Measurements from ENCODE around the gene FMNL3. TPM values are rescaled to one million over a fixed set of nuclear protein-coding genes. Genes with fewer than 3 reads are reported as not detected.

Gene FMNL3
- total RNA-seq, 2 experiments from 2014 or later, result 20.0 to 20.7 TPM

- CTCF ChIA-PET, result interaction anchor here (1.1 to 17.1 kb wide), 14 partner anchors 18 to 130 kb away, joined by 3 to 450 read pairs (median 4); no protein-coding TSS in a partner anchor
- H3K4me3 Mint-ChIP-seq, result no peak overlapping the region
- H3K27me3 Mint-ChIP-seq (ENCODE audit: low read depth), result peaks cover 2% of the 10 kb centered on the region
- H3K4me1 Mint-ChIP-seq (ENCODE audit: low read depth), result peaks cover 29% of the 10 kb centered on the region
- no peak overlapping the region for H3K27ac Mint-ChIP-seq
- H3K36me3 Mint-ChIP-seq (ENCODE audit: low read depth), result no peaks in the 10 kb centered on the region
- no peak for DNase-seq
- H3K9me3 Mint-ChIP-seq, result no peaks in the 10 kb centered on the region
- intact Hi-C loops (cut with micrococcal nuclease), result loop anchor here (5.0 kb wide), 1 partner anchor 142 kb away; the partner anchor contains the start of gene MCRS1
These were observed 1.6 kb upstream of the FMNL3 start for GRCh38 chr12:49708851-49709250.

- H3K4me3 Mint-ChIP-seq, result peak overlapping the region; percentile 59
- intact Hi-C loops (cut with micrococcal nuclease), result loop anchor here (1.0 to 5.0 kb wide), 9 partner anchors 34 to 154 kb away; partner anchors contain the start of genes MCRS1 and TMBIM6
- CTCF ChIA-PET, result interaction anchor here (0.8 to 17.1 kb wide), 16 partner anchors 17 to 131 kb away, joined by 3 to 450 read pairs (median 5); partner anchors contain the start of gene TMBIM6
- peaks cover 40% of the 10 kb centered on the region for H3K4me1 Mint-ChIP-seq (ENCODE audit: low read depth)
- peaks cover 2% of the 10 kb centered on the region for H3K27me3 Mint-ChIP-seq (ENCODE audit: low read depth)
- DNase-seq, result no peak
- H3K36me3 Mint-ChIP-seq (ENCODE audit: low read depth), result no peaks in the 10 kb centered on the region
- peak overlapping the region; percentile 75 for H3K27ac Mint-ChIP-seq
- no peaks in the 10 kb centered on the region for H3K9me3 Mint-ChIP-seq
These were observed 575 bp upstream of the FMNL3 start for GRCh38 chr12:49707812-49708147.

- Mint-ChIP-seq H3K27me3 (ENCODE audit: low read depth) (no peaks in the 10 kb centered on the region), H3K27ac (peak overlapping the region; percentile 85), H3K36me3 (ENCODE audit: low read depth) (no peaks in the 10 kb centered on the region), H3K4me3 (peak overlapping the region; percentile 89), H3K9me3 (no peaks in the 10 kb centered on the region), H3K4me1 (ENCODE audit: low read depth) (peaks cover 50% of the 10 kb centered on the region)
- CTCF ChIA-PET, result interaction anchor here (0.9 to 17.1 kb wide), 11 partner anchors 15 to 83 kb away, joined by 3 to 450 read pairs (median 7); partner anchors contain the start of genes PRPF40B and TMBIM6
- intact Hi-C loops (cut with micrococcal nuclease), result loop anchor here (1.0 to 5.0 kb wide), 9 partner anchors 35 to 153 kb away; partner anchors contain the start of genes MCRS1 and TMBIM6
- peak; percentile 26 for DNase-seq
These were observed 666 bp downstream of the FMNL3 start for GRCh38 chr12:49706351-49707127.

GRCh38 chr12:49705479-49706134, 1.6 kb downstream of the FMNL3 start:
- Mint-ChIP-seq H3K27ac (peak overlapping the region; percentile 85), H3K36me3 (ENCODE audit: low read depth) (no peaks in the 10 kb centered on the region), H3K4me3 (peak overlapping the region; percentile 89), H3K9me3 (no peaks in the 10 kb centered on the region), H3K4me1 (ENCODE audit: low read depth) (peaks cover 50% of the 10 kb centered on the region), H3K27me3 (ENCODE audit: low read depth) (no peaks in the 10 kb centered on the region)
- peak; percentile 49 for DNase-seq
- CTCF ChIA-PET, result interaction anchor here (0.9 to 17.1 kb wide), 14 partner anchors 14 to 84 kb away, joined by 3 to 450 read pairs (median 6); no protein-coding TSS in a partner anchor
- intact Hi-C loops (cut with micrococcal nuclease), result loop anchor here (5.0 kb wide), 1 partner anchor 138 kb away; the partner anchor contains the start of gene MCRS1

- intact Hi-C loops (cut with micrococcal nuclease), result loop anchor here (1.0 to 5.0 kb wide), 3 partner anchors 32 to 336 kb away; partner anchors contain the start of gene SPATS2
- no peaks in the 10 kb centered on the region for H3K9me3 Mint-ChIP-seq
- peaks cover 60% of the 10 kb centered on the region for H3K4me1 Mint-ChIP-seq (ENCODE audit: low read depth)
- no peaks in the 10 kb centered on the region for H3K36me3 Mint-ChIP-seq (ENCODE audit: low read depth)
- CTCF ChIA-PET, result interaction anchor here (0.7 to 17.1 kb wide), 17 partner anchors 11 to 82 kb away, joined by 3 to 450 read pairs (median 5); partner anchors contain the start of gene TMBIM6
- DNase-seq, result peak; percentile 81
- H3K4me3 Mint-ChIP-seq, result peak overlapping the region; percentile 28
- H3K27me3 Mint-ChIP-seq (ENCODE audit: low read depth), result no peaks in the 10 kb centered on the region
- H3K27ac Mint-ChIP-seq, result peak overlapping the region; percentile 74
These were observed 3.5 kb downstream of the FMNL3 start for GRCh38 chr12:49703647-49704137.

GRCh38 chr12:49702676-49703215, 4.5 kb downstream of the FMNL3 start:
- no peaks in the 10 kb centered on the region for H3K27me3 Mint-ChIP-seq (ENCODE audit: low read depth)
- peaks cover 66% of the 10 kb centered on the region for H3K4me1 Mint-ChIP-seq (ENCODE audit: low read depth)
- no peak for DNase-seq
- no peak overlapping the region for H3K27ac Mint-ChIP-seq
- CTCF ChIA-PET, result interaction anchor here (0.9 to 17.1 kb wide), 9 partner anchors 10 to 75 kb away, joined by 3 to 450 read pairs (median 15); partner anchors contain the start of gene TMBIM6
- no peaks in the 10 kb centered on the region for H3K9me3 Mint-ChIP-seq
- intact Hi-C loops (cut with micrococcal nuclease), result loop anchor here (1.0 to 5.0 kb wide), 3 partner anchors 31 to 335 kb away; partner anchors contain the start of gene SPATS2
- H3K36me3 Mint-ChIP-seq (ENCODE audit: low read depth), result no peaks in the 10 kb centered on the region
- H3K4me3 Mint-ChIP-seq, result no peak overlapping the region

- Mint-ChIP-seq H3K4me3 (no peak overlapping the region), H3K36me3 (ENCODE audit: low read depth) (no peaks in the 10 kb centered on the region), H3K27me3 (ENCODE audit: low read depth) (no peaks in the 10 kb centered on the region), H3K9me3 (no peaks in the 10 kb centered on the region), H3K4me1 (ENCODE audit: low read depth) (peaks cover 69% of the 10 kb centered on the region), H3K27ac (no peak overlapping the region)
- DNase-seq, result no peak
- CTCF ChIA-PET, result interaction anchor here (1.0 to 17.1 kb wide), 3 partner anchors 27 to 60 kb away, joined by 3 to 450 read pairs (median 54); no protein-coding TSS in a partner anchor
- intact Hi-C loops (cut with micrococcal nuclease), result loop anchor here (5.0 kb wide), 1 partner anchor 335 kb away; the partner anchor contains the start of gene SPATS2
These were observed 5.2 kb downstream of the FMNL3 start for GRCh38 chr12:49702009-49702408.

- Mint-ChIP-seq H3K36me3 (ENCODE audit: low read depth) (no peaks in the 10 kb centered on the region), H3K9me3 (no peaks in the 10 kb centered on the region), H3K4me1 (ENCODE audit: low read depth) (peaks cover 54% of the 10 kb centered on the region), H3K4me3 (peak overlapping the region; percentile 63), H3K27me3 (ENCODE audit: low read depth) (no peaks in the 10 kb centered on the region), H3K27ac (peak overlapping the region; percentile 87)
- peak; percentile 68 for DNase-seq
- intact Hi-C loops (cut with micrococcal nuclease), result loop anchor here (1.0 kb wide), 3 partner anchors 10 to 36 kb away; no protein-coding TSS in a partner anchor
- CTCF ChIA-PET, result interaction anchor here (0.9 to 1.9 kb wide), 5 partner anchors 12 to 54 kb away, joined by 3 to 9 read pairs (median 4); no protein-coding TSS in a partner anchor
These were observed 8.3 kb downstream of the FMNL3 start for GRCh38 chr12:49698619-49699545.

GRCh38 chr12:49697808-49698207, 9.4 kb downstream of the FMNL3 start:
- no peaks in the 10 kb centered on the region for H3K9me3 Mint-ChIP-seq
- CTCF ChIA-PET, result interaction anchor here (0.8 to 1.0 kb wide), 3 partner anchors 24 to 34 kb away, joined by 3 to 6 read pairs (median 3); no protein-coding TSS in a partner anchor
- H3K27me3 Mint-ChIP-seq (ENCODE audit: low read depth), result no peaks in the 10 kb centered on the region
- no peak overlapping the region for H3K4me3 Mint-ChIP-seq
- H3K36me3 Mint-ChIP-seq (ENCODE audit: low read depth), result no peaks in the 10 kb centered on the region
- no peak for DNase-seq
- no peak overlapping the region for H3K27ac Mint-ChIP-seq
- H3K4me1 Mint-ChIP-seq (ENCODE audit: low read depth), result peaks cover 44% of the 10 kb centered on the region
- intact Hi-C loops (cut with micrococcal nuclease), result no loop called here

GRCh38 chr12:49696723-49697122, 10.5 kb downstream of the FMNL3 start:
- no peaks in the 10 kb centered on the region for H3K27me3 Mint-ChIP-seq (ENCODE audit: low read depth)
- intact Hi-C loops (cut with micrococcal nuclease), result no loop called here
- H3K9me3 Mint-ChIP-seq, result no peaks in the 10 kb centered on the region
- no peak overlapping the region for H3K4me3 Mint-ChIP-seq
- H3K36me3 Mint-ChIP-seq (ENCODE audit: low read depth), result no peaks in the 10 kb centered on the region
- no peak for DNase-seq
- H3K4me1 Mint-ChIP-seq (ENCODE audit: low read depth), result peaks cover 38% of the 10 kb centered on the region
- no peak overlapping the region for H3K27ac Mint-ChIP-seq
- CTCF ChIA-PET, result interaction anchor here (0.7 to 1.3 kb wide), 2 partner anchors 9 to 52 kb away, joined by 3 to 5 read pairs; no protein-coding TSS in a partner anchor

Data from activated naive CD4-positive, alpha-beta T cell treated with anti-CD3 and anti-CD28 coated beads for 36 hours (primary cell).